Measurements from ENCODE around the gene EDN1. TPM values are rescaled to one million over a fixed set of nuclear protein-coding genes. Genes with fewer than 3 reads are reported as not detected.
A peak's percentile ranks its signal among the peaks of the same experiment; 100 is the strongest.

EDN1 gene
- total and polyA plus RNA-seq, 12 donors, result 0.18 to 7.9 (median 1.6) TPM

DNA sequence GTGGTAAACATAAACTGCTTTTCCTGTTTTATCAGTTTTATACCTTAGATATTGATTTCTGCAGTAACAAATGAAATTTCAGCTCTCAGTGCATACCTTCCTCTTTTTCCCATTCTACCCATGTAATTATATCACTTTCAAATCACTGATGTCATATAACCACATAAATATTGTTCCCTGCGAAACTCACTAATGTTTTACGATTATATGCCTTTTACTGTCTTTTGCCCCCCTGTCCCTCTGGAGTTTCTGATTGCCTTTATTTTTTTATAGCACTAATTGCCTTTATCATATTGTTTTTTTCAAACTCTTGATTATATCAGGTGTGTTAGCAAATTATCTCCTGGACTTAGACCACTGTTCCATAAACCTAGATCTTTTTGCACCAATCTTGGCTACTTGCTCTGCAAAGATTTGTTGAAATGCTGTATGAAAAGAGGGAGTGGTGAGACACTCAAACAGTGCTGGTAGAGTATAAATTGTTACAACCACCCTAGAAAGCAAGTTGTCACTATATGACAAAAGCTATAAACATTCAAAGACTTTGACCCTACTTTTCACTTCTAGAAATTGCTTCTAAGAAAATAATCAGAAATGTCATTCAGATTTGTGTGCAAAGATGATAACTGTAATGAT lies 29.6 kb upstream of the EDN1 start:
- Histone ChIP-seq H3K36me3 (replicated peaks in 1 of 2) (no peaks in the 10 kb centered on the region), H3K27ac (no peak overlapping the region), H3K27me3 (no peaks in the 10 kb centered on the region), H3K9me3 (replicated peaks in 1 of 3) (no peaks in the 10 kb centered on the region), H3K4me3 (no peak overlapping the region), H3K4me1 (replicated peaks in 1 of 2) (no peaks in the 10 kb centered on the region)
- no peak for TF ChIP-seq POLR2A (IDR thresholded peaks at IDR 0.05)
- TF ChIP-seq, protein P1, sequence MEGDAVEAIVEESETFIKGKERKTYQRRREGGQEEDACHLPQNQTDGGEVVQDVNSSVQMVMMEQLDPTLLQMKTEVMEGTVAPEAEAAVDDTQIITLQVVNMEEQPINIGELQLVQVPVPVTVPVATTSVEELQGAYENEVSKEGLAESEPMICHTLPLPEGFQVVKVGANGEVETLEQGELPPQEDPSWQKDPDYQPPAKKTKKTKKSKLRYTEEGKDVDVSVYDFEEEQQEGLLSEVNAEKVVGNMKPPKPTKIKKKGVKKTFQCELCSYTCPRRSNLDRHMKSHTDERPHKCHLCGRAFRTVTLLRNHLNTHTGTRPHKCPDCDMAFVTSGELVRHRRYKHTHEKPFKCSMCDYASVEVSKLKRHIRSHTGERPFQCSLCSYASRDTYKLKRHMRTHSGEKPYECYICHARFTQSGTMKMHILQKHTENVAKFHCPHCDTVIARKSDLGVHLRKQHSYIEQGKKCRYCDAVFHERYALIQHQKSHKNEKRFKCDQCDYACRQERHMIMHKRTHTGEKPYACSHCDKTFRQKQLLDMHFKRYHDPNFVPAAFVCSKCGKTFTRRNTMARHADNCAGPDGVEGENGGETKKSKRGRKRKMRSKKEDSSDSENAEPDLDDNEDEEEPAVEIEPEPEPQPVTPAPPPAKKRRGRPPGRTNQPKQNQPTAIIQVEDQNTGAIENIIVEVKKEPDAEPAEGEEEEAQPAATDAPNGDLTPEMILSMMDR (IDR thresholded peaks at IDR 0.05), result no peak
- no peak for DNase-seq
- 75 to 83% (median 77%) methylated on average over 2 of the region's 2 CpGs for WGBS, 4 donors
- intact Hi-C loops (cut with DNase I), result no loop called here

DNA sequence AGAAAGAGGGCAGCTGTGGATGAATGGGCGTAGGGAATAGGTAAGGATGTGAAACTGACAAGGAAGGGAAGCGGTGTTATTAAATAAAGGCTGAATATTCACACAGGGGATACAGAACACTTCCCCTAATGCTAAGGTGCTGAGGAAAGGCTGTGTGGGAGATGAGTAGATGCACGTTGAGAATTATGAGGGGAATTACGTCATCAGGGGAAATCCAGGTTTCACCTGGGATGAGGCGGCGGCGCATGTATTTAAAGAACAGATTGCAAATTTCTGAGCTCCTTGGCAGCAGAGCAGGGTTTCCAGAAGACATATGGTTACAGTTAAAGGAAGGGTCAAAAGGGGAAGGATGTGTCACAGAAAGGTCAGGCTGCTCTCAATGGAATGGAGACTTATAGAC lies 28.7 kb upstream of the EDN1 start:
- Histone ChIP-seq H3K27ac (no peak overlapping the region), H3K4me1 (replicated peaks in 1 of 2) (no peaks in the 10 kb centered on the region), H3K9me3 (replicated peaks in 1 of 3) (no peaks in the 10 kb centered on the region), H3K27me3 (no peaks in the 10 kb centered on the region), H3K4me3 (no peak overlapping the region), H3K36me3 (replicated peaks in 1 of 2) (no peaks in the 10 kb centered on the region)
- DNase-seq, result no peak
- WGBS, 4 donors, result 75 to 87% (median 79%) methylated on average over 7 of the region's 7 CpGs
- no peak for TF ChIP-seq POLR2A (IDR thresholded peaks at IDR 0.05)
- TF ChIP-seq, protein P1 (IDR thresholded peaks at IDR 0.05), result no peak
- intact Hi-C loops (cut with DNase I), result no loop called here

DNA sequence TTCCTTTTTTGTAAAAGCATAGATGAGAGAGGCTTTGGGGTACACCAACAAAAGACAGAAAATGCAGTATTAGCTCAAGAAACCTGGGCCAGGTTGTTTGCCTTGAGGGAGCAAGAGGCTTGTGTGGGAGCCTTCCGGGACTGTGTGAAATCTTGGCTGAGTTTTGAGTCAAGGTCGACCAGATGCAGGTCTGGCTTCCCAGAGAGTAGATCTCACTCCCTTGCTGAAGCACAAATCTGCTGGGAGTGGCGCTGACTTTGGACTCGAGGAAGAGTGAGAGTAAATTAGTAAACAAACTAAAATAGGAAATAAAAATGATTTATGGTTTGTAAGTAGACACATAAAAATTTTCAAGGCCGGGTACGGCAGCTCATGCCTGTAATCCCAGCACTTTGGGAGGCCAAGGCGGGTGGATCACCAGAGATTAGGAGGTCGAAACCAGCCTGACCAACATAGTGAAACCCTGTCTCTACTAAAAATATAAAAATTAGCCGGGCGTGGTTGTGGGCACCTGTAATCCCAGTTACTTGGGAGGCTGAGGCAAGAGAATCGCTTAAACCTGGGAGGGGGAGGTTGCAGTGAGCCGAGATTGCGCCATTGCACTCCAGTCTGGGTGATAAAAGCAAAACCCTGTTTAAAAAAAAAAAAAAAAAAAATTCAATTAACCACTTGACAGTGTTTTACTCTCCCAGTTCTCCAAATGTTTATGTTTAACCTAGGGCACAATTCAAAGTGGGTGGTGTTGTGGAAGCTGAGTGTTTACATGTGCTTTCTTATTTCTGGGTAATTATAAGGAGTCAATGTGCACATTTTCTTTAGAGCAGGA lies 27.7 kb upstream of the EDN1 start:
- Histone ChIP-seq H3K9me3 (replicated peaks in 1 of 3) (no peaks in the 10 kb centered on the region), H3K36me3 (replicated peaks in 1 of 2) (no peaks in the 10 kb centered on the region), H3K27ac (no peak overlapping the region), H3K4me1 (replicated peaks in 1 of 2) (no peaks in the 10 kb centered on the region), H3K27me3 (no peaks in the 10 kb centered on the region), H3K4me3 (no peak overlapping the region)
- intact Hi-C loops (cut with DNase I), result no loop called here
- peak in 5 of 7 donors; percentile 27 to 39 (median 32) for DNase-seq
- WGBS, 4 donors, result 65 to 72% (median 70%) methylated on average over 13 of the region's 13 CpGs
- TF ChIP-seq POLR2A (IDR thresholded peaks at IDR 0.05), result no peak
- TF ChIP-seq, protein P1 (IDR thresholded peaks at IDR 0.05), result no peak

DNA sequence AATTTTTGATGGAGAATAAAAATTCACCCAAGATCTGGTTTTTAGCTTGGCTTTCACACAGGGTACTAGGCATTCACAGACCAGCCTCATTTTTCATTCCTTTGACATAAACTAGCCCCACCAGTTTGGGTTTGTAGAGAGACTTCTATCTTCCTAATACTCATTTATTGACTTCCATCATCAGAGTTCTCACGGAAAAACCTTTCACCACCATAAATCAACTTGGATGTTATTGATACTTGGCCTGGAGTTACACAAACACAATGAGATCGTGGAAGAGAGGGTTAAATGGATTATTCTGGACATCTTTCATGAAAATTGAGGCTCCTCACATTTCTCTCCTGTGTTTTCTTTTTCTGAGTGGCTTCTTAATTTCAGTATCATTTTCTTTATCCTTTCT lies 26.8 kb upstream of the EDN1 start:
- DNase-seq, result no peak
- H3K4me3 ChIP-seq, result no peak overlapping the region
- H3K27ac ChIP-seq, result no peak overlapping the region
- H3K4me1 ChIP-seq (replicated peaks in 1 of 2), result no peaks in the 10 kb centered on the region
- no peaks in the 10 kb centered on the region for H3K36me3 ChIP-seq (replicated peaks in 1 of 2)
- no peaks in the 10 kb centered on the region for H3K27me3 ChIP-seq
- WGBS, 4 donors, result 51 to 66% (median 66%) methylated on average over 2 of the region's 2 CpGs
- TF ChIP-seq, protein P1 (IDR thresholded peaks at IDR 0.05), result no peak
- no peak for TF ChIP-seq POLR2A (IDR thresholded peaks at IDR 0.05)
- intact Hi-C loops (cut with DNase I), result no loop called here
- no peaks in the 10 kb centered on the region for H3K9me3 ChIP-seq (replicated peaks in 1 of 3)

Data from adrenal gland (tissue), 12 donors.